HG02870 (cell line): ENCODE results near the gene RAPGEF1.
"Not testable (repeated sequence)": the region's sequence is repeated elsewhere in the genome, so short reads cannot be mapped to it uniquely, and the experiment has no call there.

ENCODE experiments used
- ATAC-seq: cut with Tn5 transposase; IDR thresholded peaks from one replicate; pipeline ENCODE4 v1.9.1; 2021; ENCODE audit warnings: mild to moderate bottlenecking, moderate library complexity; ENCODE audit not compliant: unreplicated experiment

RAPGEF1 gene

DNA sequence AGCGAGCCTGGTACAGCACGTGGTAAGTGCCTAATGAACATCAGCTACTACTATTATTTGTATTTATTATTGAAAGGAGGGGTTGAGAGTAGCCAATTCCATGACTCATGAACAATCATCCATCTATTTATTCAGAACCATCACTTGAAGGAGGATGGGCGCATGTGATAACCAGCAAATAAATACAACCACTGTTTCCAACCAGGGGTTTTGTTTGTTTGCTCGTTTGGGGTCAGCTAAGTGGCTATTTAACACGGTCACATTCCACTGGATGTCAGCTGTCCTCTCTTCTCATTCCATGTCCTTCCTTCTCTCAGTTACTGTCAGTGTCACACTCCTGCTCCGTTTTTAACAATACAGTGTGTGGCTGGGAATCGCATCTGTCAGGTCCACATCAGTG lies 8.6 kb downstream of the RAPGEF1 start:
- no peak for ATAC-seq

DNA sequence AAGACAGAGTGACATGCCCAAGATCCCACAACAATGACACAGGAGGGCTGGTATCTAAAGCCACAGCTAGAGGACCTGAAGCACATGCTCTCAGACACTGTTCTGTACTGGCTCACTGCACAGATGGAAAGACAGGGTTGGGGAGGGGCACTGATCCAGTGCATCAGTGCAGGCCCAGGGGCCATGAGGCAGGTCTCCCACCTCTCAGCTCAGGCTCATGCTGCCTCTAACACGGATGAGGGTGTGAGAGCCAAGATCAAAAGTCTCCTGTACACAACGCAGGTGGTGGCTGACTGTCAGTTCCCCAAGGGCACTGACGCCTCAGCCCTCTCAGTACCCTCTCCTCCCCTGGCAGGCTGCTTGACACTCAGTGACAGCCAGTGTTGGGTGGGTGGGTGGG lies 10.9 kb downstream of the RAPGEF1 start:
- ATAC-seq, result no peak

DNA sequence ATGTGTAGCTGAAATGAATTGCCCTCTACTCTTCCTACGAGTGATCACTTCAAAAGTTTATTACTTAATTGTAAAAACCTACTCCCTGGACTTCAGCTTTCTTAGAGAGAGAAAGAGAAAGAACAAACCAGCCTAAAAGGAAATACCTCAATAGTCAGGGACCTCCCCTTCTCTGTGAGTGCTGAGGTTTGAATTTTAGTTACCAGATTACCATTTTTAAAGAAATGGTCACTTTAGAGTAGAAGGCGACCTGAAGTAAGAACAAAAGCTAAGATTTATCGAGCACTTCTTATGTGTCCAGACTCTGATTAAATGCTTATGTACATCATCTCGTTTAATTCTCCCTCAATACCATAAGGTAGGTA lies 11.3 kb downstream of the RAPGEF1 start:
- no peak for ATAC-seq

DNA sequence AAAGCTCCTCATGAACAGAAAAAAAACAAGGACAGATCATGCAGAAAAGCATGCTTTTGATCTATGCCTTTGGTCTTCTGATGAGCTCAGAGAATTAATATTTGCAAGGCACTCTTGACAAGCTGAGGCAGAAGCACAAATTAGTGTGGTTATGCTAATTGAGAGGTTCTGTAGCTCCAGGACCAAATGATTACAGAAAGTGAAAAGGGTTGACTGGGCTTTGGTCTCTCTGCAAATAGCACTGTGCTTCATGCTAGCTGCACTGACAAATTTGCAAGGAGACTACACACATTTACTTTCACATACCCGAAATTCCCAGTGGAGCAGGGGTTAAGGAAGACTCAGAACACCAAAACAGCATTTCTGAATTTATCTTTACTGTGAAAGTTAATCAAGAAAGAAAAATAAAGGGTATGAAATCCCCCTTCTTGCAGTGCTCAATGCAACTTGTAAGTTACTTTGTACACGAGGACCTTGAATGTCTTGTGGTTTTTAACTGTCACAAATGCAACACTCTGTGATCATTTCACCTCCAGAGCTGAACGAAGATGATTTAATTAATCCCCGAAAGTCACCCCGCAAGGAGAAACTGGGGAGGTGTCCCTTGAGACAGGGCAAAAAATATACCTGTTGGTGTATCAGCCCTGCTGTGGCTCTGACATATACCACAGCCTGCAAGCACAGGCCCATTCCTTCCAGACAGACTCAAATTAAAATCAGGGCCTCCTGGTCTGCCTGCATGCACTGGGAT lies 11.9 kb downstream of the RAPGEF1 start:
- no peak for ATAC-seq

- ATAC-seq, result no peak
These were observed 12.6 kb downstream of the RAPGEF1 start for GRCh38 chr9:131727184-131727759.

DNA sequence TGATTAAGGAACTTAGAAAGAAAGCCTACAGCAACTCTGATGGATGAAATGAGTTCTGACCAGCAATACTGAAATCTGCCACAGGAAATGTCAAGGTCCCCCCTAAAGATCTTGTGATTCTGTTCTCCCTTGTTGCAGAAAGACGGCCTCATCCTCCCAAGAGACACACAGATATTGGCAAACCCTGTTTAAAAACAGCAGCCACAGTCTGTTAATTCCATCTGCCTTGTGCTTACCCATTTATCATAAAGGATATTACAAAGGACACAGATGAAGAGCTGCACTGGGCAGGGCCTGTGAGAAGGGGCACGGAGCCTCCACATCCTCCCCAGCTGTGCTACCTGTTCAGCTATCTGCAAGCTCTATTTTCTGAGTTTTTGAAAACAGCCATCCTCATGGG lies 15.2 kb downstream of the RAPGEF1 start:
- ATAC-seq, result no peak

- no peak for ATAC-seq
These were observed 16.2 kb downstream of the RAPGEF1 start for GRCh38 chr9:131723632-131724031.

GRCh38 chr9:131722255-131722654 lies 17.6 kb downstream of the RAPGEF1 start:
- no peak for ATAC-seq

DNA sequence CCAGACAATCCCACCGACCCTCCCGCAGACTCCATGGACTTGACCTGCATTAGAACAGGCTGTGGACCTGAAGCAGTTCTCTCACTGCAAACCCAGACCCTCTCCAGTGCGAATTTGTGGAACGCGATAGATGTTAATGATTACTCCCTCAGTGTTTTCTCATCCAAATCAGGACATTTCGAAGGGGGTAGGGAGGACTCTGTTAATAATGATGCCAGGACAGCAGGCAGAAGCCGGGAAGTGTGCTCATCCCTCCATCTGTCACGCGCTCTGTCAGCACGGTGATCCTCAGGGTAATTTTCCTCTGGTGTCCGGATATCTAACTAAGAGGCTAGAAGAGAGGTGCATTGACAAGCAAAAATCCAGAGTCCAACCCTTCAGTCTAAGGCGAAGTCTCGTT lies 18.8 kb downstream of the RAPGEF1 start:
- ATAC-seq, result no peak

DNA sequence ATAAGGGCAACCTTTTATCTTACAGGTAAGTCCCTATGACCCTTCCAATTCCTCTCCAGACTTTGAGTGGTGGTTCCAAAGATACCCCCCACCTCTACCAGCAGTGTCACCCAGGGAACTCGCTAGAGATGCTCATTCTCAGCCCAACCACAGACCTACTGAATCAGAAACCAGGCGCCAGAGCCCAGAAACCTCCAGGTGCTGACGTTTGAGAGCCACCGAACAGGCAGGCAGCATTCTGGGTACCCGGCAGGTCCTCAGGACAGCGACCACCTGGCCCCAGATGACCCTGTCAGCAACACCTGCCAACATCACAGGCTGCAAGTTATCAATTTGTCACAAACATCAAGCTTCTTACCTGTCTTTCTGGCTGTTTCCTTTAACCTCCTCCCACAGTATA lies 19.5 kb downstream of the RAPGEF1 start:
- no peak for ATAC-seq

GRCh38 chr9:131719262-131719908 lies 20.5 kb downstream of the RAPGEF1 start:
- no peak for ATAC-seq

DNA sequence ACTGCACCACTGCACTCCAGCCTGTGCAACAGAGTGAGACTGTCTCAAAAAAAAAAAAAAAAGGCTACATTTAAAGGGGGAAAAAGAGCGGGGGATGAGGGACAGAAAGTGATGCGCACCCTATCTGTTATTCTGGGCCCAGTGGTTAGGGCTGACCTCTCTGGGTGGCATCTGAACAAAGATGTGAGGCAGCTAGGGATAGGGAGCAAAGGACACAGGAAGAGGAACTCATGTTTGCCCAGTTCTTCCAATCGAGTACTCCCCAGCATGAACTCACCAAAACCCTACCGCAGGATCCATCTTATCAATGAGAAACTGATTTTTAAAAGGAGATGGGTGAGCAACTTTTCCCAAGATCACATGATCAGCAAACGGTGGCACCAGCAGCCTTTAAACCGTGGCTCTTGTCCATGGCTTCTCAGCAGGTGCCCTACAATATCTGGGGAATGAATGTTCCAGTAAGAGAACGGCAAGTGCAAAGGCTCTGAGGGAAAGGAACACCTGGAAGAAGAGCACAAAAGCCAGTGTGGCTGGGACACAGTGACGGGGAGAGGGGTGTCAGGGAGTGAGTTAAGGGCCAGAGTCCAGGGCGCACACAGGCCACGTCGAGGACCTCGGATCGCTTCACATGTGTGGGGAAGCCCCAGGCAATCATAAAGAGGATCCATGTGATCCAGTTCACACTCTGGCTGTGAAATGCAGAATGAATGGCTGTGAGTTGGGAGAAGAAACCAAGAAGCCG lies 22.0 kb downstream of the RAPGEF1 start:
- no peak for ATAC-seq

DNA sequence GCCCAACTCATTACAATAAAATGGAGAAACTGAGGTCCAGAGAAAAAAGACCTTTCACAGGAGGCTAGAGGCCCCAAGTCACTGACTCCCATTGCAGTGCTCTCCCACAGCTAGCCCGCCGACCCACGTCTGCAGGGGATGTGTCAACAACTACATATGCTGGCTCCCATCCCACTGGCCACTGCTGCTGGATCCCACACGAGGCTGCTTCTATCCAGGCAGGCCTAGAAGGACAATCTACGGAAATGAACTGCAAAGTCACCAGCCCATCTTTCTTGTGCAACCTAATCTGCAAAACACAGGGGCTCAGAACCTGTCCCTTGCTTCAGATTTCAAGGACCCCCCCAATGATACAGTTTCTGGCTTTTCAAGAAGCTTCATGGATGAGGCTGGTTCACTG lies 24.0 kb downstream of the RAPGEF1 start:
- no peak for ATAC-seq

DNA sequence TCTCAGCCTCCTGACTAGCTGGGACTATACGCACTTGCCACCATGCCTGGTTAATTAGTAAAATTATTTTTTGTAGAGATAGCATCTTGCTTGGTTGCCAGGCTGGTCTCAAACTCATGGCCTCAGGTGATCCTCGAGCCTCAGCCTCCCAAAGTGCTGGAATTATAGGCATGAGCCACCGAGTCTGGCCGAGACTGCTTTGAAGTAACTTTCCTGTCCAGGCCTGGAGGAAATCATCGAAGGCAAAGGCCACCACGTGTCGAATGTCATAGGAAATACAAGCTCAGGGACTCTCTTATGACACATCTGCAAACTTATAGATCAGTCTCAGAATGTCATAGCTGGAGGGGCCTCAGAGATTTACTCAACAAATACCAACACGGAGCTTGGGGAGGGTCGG lies 25.1 kb downstream of the RAPGEF1 start:
- no peak for ATAC-seq

DNA sequence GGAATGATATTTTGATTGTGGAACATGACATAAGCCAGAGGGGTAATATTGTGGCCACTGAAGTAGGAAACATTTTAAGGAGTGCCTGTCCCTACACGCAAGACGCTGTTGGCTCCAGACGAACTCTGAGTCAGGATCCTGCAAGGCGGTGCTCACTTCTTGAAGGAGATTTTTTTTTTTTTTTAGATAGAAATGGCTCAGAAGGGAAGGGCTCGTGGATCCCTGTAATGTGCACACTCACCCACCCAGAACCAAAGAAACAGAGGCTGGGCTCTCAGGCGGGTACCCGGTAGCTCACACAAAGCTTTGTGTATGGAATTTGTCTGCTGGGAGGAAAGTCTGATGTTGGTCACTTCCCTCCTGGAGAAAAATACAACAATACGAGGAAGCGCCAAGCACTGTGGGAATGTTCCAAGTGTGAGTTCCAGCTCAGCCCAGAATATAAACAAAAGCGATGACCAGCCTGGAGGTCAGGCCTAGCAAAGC lies 25.7 kb downstream of the RAPGEF1 start:
- no peak for ATAC-seq

DNA sequence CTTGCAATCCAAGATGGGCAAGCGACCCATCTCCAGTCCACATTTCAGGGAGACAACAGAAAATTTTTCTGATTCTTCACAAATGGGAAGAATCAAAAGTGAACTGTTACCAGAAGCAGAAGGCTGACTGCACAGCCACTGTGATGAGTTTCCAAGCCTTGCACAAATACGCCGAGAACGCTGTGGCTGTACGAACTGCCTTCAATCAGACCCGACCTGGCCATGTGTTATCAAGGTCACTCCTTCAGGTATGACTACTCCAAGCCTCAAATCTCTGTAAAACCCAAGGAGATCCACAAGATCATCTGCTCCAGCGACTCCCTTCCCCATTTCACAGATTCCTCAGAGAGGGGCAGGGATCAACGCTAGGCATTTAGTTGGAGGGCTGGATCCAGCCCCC lies 26.9 kb downstream of the RAPGEF1 start:
- no peak for ATAC-seq

DNA sequence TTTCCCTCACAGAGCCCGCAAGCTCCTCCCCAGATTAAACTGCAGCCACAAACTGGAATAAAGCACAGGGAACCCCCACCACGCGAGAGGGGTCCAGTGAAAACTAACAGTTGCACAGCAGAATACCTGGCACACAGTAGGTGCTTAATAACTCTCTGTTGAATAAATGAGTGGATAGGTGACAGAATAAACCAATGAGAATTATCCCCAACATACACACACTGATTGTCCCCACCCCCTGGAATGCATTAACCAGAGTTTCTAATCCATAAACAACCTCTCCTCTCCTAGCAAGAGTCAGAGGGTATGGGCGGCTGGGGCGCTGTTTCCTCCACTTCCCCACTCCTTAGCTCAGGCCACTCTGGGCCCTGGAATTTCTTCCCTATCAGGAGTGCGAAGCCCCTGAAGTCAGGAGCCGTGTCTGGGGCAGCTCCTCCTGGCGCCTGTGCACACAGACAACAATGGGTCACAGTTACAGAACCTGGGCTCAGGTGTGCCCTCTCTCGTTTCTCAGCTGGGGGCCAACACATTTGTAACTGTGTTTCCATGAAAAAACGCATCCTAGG lies 27.6 kb downstream of the RAPGEF1 start:
- ATAC-seq, result no peak

- ATAC-seq, result peak; percentile 53
These were observed 30.0 kb downstream of the RAPGEF1 start for GRCh38 chr9:131709771-131710431.

GRCh38 chr9:131709010-131709770 lies 30.7 kb downstream of the RAPGEF1 start:
- ATAC-seq, result not testable (repeated sequence)
